T-helper 9 cell (primary cell): ENCODE measurements around the gene ZNF407.

ENCODE experiments used
- DNase-seq: peaks from one replicate; pipeline ENCODE4 v3.0.0-alpha.2; 2020

Gene ZNF407

GRCh38 chr18:74589811-74590210, 7.9 kb upstream of the ZNF407 start:
- no peak for DNase-seq

- DNase-seq = no peak
These were observed 7.0 kb upstream of the ZNF407 start for GRCh38 chr18:74590671-74591070.

GRCh38 chr18:74595431-74595830, 2.2 kb upstream of the ZNF407 start:
- DNase-seq = no peak

- peak; percentile 57 for DNase-seq
These were observed 522 bp upstream of the ZNF407 start for GRCh38 chr18:74597034-74597661.

GRCh38 chr18:74598350-74599001, 806 bp downstream of the ZNF407 start:
- DNase-seq = peak; percentile 52

- no peak for DNase-seq
These were observed 6.7 kb downstream of the ZNF407 start for GRCh38 chr18:74604361-74604760.

GRCh38 chr18:74604774-74605173, 7.1 kb downstream of the ZNF407 start:
- DNase-seq = no peak

- DNase-seq = no peak
These were observed 11.0 kb downstream of the ZNF407 start for GRCh38 chr18:74608681-74609080.

- DNase-seq = no peak
These were observed 11.9 kb downstream of the ZNF407 start for GRCh38 chr18:74609535-74609934.

GRCh38 chr18:74610051-74610615, 12.5 kb downstream of the ZNF407 start:
- DNase-seq = no peak

- no peak for DNase-seq
These were observed 13.2 kb downstream of the ZNF407 start for GRCh38 chr18:74610860-74611259.

GRCh38 chr18:74611765-74612164, 14.1 kb downstream of the ZNF407 start:
- no peak for DNase-seq

- DNase-seq = no peak
These were observed 15.7 kb downstream of the ZNF407 start for GRCh38 chr18:74613381-74613780.

- DNase-seq = no peak
These were observed 18.8 kb downstream of the ZNF407 start for GRCh38 chr18:74616494-74616893.

GRCh38 chr18:74617486-74617885, 19.8 kb downstream of the ZNF407 start:
- DNase-seq = no peak

- no peak for DNase-seq
These were observed 24.4 kb downstream of the ZNF407 start for GRCh38 chr18:74622072-74622471.

GRCh38 chr18:74623047-74623816, 25.6 kb downstream of the ZNF407 start:
- peak; percentile 6 for DNase-seq

GRCh38 chr18:74624466-74624865, 26.8 kb downstream of the ZNF407 start:
- DNase-seq = no peak

- DNase-seq = no peak
These were observed 27.5 kb downstream of the ZNF407 start for GRCh38 chr18:74625157-74625556.

GRCh38 chr18:74626049-74626874, 28.6 kb downstream of the ZNF407 start:
- no peak for DNase-seq

GRCh38 chr18:74630804-74631203, 33.1 kb downstream of the ZNF407 start:
- no peak for DNase-seq

GRCh38 chr18:74631212-74631611, 33.5 kb downstream of the ZNF407 start:
- DNase-seq = no peak
